GM20000 (cell line): Measurements from ENCODE around the gene RANBP3L.
"Not testable (repeated sequence)": the region's sequence is repeated elsewhere in the genome, so short reads cannot be mapped to it uniquely, and the experiment has no call there.

ENCODE experiments used
- DNase-seq: peaks from one replicate; pipeline ENCODE4 v3.0.0; 2012; ENCODE audit warnings: low spot score
- TF ChIP-seq, protein P1 (sequence below): IDR thresholded peaks from 2 replicates; pipeline ENCODE4 v1.5.1; 2012; ENCODE audit warnings: mild to moderate bottlenecking, control low read depth; ENCODE audit errors: extremely low read depth, missing control alignments

Gene RANBP3L

DNA sequence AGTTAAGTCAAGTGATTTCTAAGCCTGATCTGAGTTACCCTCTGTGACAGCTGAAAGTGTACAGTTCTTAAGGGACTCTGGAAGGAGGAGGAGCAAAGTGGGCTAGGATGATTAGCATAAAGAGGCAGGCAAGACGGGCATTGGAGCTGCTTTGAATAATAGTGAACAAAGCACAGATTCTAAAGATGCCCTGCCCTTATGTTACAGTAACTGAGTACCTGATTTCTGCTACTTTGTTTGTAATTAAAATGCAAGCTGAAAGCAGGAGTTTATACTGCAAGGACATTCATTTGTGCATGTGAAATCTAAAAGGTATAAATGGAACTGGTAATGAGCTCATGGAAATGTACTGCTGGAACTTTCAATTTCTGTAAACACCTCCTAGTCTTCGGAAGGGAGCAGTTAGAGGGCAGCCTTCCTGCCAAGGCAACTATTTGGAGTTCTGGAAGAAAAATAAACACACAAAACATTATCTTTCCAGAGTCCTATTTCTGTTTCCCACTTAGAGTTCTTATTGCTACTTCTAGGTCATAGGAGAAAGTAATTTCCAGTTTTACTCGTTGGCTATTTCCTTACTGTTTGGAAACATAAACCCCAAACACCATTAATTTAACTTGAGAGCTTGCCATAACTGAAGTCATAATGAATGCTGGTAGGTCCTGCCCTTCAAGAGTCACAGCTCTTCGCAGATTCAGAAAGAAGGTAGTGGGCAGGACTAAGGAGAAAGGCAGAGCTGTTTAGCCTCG is at the start of gene RANBP3L:
TSS of gene RANBP3L (minus strand) at position 45 of the 746 bp plus-strand sequence. CDS start 486 bp downstream, outside the sequence.
- TF ChIP-seq, protein P1, sequence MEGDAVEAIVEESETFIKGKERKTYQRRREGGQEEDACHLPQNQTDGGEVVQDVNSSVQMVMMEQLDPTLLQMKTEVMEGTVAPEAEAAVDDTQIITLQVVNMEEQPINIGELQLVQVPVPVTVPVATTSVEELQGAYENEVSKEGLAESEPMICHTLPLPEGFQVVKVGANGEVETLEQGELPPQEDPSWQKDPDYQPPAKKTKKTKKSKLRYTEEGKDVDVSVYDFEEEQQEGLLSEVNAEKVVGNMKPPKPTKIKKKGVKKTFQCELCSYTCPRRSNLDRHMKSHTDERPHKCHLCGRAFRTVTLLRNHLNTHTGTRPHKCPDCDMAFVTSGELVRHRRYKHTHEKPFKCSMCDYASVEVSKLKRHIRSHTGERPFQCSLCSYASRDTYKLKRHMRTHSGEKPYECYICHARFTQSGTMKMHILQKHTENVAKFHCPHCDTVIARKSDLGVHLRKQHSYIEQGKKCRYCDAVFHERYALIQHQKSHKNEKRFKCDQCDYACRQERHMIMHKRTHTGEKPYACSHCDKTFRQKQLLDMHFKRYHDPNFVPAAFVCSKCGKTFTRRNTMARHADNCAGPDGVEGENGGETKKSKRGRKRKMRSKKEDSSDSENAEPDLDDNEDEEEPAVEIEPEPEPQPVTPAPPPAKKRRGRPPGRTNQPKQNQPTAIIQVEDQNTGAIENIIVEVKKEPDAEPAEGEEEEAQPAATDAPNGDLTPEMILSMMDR, result no peak
- DNase-seq, result no peak

DNA sequence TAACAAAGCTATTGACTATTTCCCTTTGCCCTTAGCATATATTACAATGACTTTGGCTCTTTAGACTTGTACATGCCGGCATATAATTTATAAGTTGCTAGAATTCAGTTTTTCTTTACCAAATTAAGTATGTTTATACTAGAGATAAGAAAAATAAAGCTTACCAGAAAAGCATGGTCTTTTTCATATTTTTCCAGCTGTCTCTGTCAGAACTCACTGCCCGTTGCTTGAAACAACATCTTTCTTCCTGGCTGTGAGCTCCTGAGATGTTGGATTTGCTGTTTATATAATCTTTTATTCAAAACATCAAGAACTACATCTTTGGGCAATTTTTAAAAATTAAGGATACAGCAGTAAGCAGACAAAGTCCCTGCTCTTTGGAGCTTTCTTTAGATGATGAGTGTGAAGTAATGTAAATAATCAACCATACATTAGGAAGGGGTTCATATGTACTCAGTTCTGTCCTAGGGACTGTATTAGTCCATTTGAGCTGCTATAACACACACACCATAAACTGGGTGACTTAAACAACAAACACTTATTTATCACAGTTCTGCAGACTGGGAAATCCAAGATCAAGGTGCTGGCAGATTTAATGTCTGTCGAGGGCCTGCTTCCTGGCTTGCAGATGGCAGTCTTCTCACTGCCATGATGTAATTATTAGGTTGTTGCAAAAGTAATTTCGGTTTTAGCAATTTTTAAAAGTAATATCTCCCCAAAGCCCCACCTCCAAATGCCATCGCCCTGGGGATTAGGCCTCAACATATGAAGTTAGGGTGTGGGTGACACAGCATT is 45.4 kb upstream of the RANBP3L start:
- DNase-seq, result no peak
- TF ChIP-seq, protein P1, result no peak

DNA sequence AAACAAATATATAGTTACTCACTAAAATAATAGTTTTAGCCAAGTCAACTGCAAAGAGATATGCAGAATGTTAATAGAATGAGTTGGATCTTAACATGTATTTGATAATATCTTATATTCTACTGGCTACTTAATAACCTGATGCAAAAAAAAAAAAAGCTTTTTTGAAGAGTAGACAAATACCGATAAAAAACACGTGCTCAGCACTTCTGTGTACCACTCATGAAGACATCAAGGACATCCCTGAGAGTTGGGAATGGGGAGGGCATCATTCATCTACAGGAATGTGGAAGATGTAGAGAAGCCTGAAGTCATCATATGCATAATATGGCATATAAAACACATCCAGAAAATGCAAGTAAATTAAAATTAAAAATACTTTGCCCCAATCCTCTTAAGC is 43.2 kb upstream of the RANBP3L start:
- no peak for DNase-seq
- TF ChIP-seq, protein P1, result no peak

DNA sequence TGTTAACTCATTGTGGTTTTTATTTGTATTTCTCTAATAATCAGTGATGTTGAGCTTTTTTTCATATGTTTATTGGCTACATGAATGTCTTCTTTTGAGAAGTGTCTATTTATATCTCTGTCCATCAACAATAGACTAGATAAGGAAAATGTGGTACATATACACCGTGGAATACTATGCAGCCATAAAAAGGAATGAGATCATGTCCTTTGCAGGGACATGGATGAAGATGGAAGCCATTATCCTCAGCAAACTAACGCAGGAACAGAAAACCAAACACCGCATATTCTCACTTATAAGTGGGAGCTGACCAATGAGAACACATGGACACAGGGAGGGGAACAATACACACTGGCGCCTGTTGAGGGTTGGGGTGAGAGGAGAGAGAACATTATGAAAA is 40.0 kb upstream of the RANBP3L start:
- DNase-seq, result not testable (repeated sequence)

DNA sequence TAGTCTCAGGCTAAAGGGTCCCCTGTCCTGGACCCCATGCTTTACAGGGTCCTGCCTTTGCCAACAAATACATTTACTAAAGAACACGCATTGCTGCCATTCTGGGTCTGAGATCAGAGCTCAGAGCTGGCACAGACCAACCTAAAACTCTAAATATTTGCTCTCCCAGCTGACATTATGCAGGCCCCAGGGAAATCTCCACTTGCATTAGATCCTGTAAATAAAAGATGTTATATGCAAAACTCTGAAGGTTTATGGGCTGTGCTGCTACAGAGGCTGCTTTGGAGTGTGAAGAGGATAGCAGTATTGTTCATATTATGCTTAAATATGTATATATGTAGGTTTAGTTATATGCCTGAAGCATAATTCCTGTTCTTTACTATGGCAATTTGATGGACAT is 35.9 kb upstream of the RANBP3L start:
- TF ChIP-seq, protein P1, result no peak

GRCh38 chr5:36334315-36334714 is 32.6 kb upstream of the RANBP3L start:
- no peak for DNase-seq
- TF ChIP-seq, protein P1, result no peak

More for the DNA sequence above, 35.9 kb upstream of the RANBP3L start:
- DNase-seq, result no peak

GRCh38 chr5:36332720-36333119 is 31.0 kb upstream of the RANBP3L start:
- not testable (repeated sequence) for DNase-seq

GRCh38 chr5:36325196-36325595 is 23.5 kb upstream of the RANBP3L start:
- no peak for DNase-seq
- TF ChIP-seq, protein P1, result no peak
